ENCODE data around the gene RPP30.

- TF ChIP-seq CTCF (IDR thresholded peaks at IDR 0.05; ENCODE audit: low read depth, low read length, missing input control) (no peak), ATF3 (IDR thresholded peaks at IDR 0.05) (no peak), YY1 (IDR thresholded peaks at IDR 0.05) (no peak), SP1 (IDR thresholded peaks at IDR 0.05) (no peak), MAX (IDR thresholded peaks at IDR 0.05) (no peak), EGR1 (IDR thresholded peaks at IDR 0.05; ENCODE audit: low read depth in 2 of 2) (no peak), ZBTB33 (IDR thresholded peaks at IDR 0.05) (no peak), RAD21 (IDR thresholded peaks at IDR 0.05) (no peak), JUND (IDR thresholded peaks at IDR 0.05) (no peak), GABPA (IDR thresholded peaks at IDR 0.05 in 1 of 2, conservative IDR thresholded peaks at IDR 0.05 in 1 of 2) (no peak), TAF1 (conservative IDR thresholded peaks at IDR 0.05) (no peak), REST (IDR thresholded peaks at IDR 0.05) (no peak)
These were observed 13.3 kb upstream of the RPP30 start for GRCh38 chr10:90858461-90858968.

All from liver (tissue), 3 donors.